Measurements from ENCODE around the gene RPS28. TPM values are rescaled to one million over a fixed set of nuclear protein-coding genes. Genes with fewer than 3 reads are reported as not detected.
"Not testable (repeated sequence)": the region's sequence is repeated elsewhere in the genome, so short reads cannot be mapped to it uniquely, and the experiment has no call there.

Gene RPS28
- 1,155 and 2,638 TPM in 2 replicates for total RNA-seq (2014; rRNA removed; shearing (Covaris generic); ENCODE audit: low replicate concordance)

DNA sequence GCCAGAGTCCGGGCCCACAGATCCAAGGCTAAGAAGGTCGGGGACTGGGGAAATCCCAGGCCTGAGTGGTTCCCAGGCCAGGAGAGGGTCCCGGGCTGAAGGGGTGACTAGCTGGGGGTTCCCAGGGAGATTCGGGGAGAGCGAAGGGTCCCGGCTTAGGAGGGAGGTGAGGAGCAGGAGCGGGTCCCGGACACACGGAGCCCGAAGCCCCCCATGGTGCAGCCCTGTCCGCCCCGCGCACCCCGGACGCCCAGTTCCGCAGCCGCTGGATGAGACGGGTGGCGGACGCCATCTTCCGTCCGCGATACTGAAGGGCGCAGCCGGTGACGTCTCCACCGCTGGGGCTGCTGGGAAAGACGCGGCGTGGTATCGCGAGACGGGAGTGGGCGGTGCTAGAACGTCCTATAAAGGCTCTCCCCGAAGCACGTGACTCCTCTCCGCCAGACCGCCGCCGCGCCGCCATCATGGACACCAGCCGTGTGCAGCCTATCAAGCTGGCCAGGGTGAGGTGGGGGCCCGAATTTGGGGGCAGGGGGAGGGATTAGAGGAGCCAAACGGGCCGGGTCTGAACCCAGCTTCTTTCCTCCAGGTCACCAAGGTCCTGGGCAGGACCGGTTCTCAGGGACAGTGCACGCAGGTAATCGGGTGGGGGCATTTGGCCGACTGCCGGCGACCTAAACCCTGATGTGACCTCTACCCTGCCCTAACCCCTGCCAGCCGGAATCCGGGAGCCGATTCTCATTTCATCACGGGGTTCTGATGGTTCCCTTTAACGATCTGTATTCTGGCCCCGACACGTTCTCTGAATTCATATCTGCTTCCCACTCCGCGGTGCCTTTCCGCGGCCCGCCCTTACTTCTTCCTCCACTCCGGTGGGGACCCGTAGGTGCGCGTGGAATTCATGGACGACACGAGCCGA, at the start of gene RPS28, which contains the start of gene NDUFA7:
RPS28 (plus strand) TSS at position 430 of the 919 bp plus-strand sequence; CDS start at position 465, 35 bp downstream.
NDUFA7 (minus strand) TSS at position 309 of the 919 bp plus-strand sequence; CDS start at position 292, 17 bp downstream.
- Histone ChIP-seq H4K20me1 (ENCODE audit: insufficient read depth, low read depth, low read length) (peaks cover 19% of the 10 kb centered on the region), H3K27ac (ENCODE audit: low read length) (peak within 1 kb of the TSS; percentile 32; the same call in 1 of the 2 replicates), H3K36me3 (ENCODE audit: insufficient read depth, low read length) (peaks cover 19% of the 10 kb centered on the region), H3K4me3 (ENCODE audit: low read length) (peak within 1 kb of the TSS; percentile 98), H3K4me2 (ENCODE audit: low read depth, low read length, poor library complexity, severe bottlenecking) (peak within 1 kb of the TSS; percentile 94), H3K9ac (ENCODE audit: low read length) (peak within 1 kb of the TSS; percentile 97), H3K79me2 (ENCODE audit: low read length) (peaks cover 42% of the 10 kb centered on the region), H3K27me3 (ENCODE audit: low read length) (no peaks in the 10 kb centered on the region), H3K4me1 (ENCODE audit: low read length) (peaks cover 40% of the 10 kb centered on the region), H3K9me2 (replicated peaks; ENCODE audit: insufficient read depth, low read length) (no peaks in the 10 kb centered on the region), H2AFZ (ENCODE audit: low read length) (peak within 1 kb of the TSS; percentile 17; the same call in 1 of the 2 replicates), H3K9me3 (ENCODE audit: low read length) (no peaks in the 10 kb centered on the region)
- peak; percentile 99 for DNase-seq

DNA sequence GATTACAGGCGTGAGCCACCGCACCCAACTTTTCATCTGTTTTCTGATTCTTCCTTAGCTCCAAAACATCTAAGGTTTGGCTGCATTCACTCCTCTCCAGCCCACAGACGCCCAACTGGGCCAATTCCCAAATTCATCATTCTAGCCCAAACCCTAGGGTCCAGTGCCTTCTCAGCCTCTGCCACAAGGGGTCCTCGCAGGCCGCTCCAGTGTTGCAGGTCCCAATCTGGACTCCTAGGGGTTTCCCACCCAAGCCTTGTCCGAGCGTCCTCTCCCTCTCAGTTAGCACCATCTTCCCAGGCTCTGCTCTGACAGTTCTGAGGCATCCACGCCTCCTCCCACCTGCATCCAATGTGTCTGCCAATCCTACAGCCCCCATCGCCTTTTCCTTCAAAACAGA, 44.8 kb upstream of the RPS28 start:
- not testable (repeated sequence) for H3K36me3 ChIP-seq (ENCODE audit: insufficient read depth, low read length); H3K9ac ChIP-seq (ENCODE audit: low read length)

DNA sequence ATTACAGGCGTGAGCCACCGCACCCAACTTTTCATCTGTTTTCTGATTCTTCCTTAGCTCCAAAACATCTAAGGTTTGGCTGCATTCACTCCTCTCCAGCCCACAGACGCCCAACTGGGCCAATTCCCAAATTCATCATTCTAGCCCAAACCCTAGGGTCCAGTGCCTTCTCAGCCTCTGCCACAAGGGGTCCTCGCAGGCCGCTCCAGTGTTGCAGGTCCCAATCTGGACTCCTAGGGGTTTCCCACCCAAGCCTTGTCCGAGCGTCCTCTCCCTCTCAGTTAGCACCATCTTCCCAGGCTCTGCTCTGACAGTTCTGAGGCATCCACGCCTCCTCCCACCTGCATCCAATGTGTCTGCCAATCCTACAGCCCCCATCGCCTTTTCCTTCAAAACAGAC, 30.0 kb upstream of the RPS28 start:
- not testable (repeated sequence) for H3K27me3 ChIP-seq (ENCODE audit: low read length); H4K20me1 ChIP-seq (ENCODE audit: insufficient read depth, low read depth, low read length); H3K9ac ChIP-seq (ENCODE audit: low read length); H3K79me2 ChIP-seq (ENCODE audit: low read length); H3K9me3 ChIP-seq (ENCODE audit: low read length); DNase-seq; H3K4me3 ChIP-seq (ENCODE audit: low read length); H2AFZ ChIP-seq (ENCODE audit: low read length); H3K36me3 ChIP-seq (ENCODE audit: insufficient read depth, low read length); H3K27ac ChIP-seq (ENCODE audit: low read length); H3K4me1 ChIP-seq (ENCODE audit: low read length); H3K9me2 ChIP-seq (replicated peaks; ENCODE audit: insufficient read depth, low read length); H3K4me2 ChIP-seq (ENCODE audit: low read depth, low read length, poor library complexity, severe bottlenecking)

More for the DNA sequence above, 44.8 kb upstream of the RPS28 start:
- not testable (repeated sequence) for DNase-seq; H3K9me2 ChIP-seq (replicated peaks; ENCODE audit: insufficient read depth, low read length); H3K27me3 ChIP-seq (ENCODE audit: low read length); H3K9me3 ChIP-seq (ENCODE audit: low read length); H3K4me2 ChIP-seq (ENCODE audit: low read depth, low read length, poor library complexity, severe bottlenecking); H3K4me3 ChIP-seq (ENCODE audit: low read length); H4K20me1 ChIP-seq (ENCODE audit: insufficient read depth, low read depth, low read length); H3K79me2 ChIP-seq (ENCODE audit: low read length); H3K27ac ChIP-seq (ENCODE audit: low read length); H2AFZ ChIP-seq (ENCODE audit: low read length); H3K4me1 ChIP-seq (ENCODE audit: low read length)

DNA sequence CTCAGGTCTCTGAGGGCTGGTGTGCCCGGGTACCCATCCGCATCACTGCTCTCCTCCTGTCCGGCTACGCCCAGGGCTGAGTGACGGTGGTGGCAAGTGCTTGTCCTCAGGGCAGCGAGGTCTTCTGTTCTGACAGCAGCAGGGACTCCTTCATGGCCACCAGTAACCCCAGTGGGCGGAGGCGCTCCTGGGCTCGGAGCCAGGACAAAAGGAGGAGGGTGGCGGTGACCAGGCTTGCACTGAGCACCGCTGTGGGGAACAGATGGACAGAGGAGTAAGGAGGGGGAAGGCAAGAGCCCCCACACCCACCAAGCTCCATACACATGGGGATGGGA, 19.0 kb upstream of the RPS28 start:
- Histone ChIP-seq H3K36me3 (ENCODE audit: insufficient read depth, low read length) (0 out of 2 replicates have a peak, but pooled peaks cover 7% of the 10 kb centered on the region), H3K4me1 (ENCODE audit: low read length) (peaks cover 11% of the 10 kb centered on the region), H3K9ac (ENCODE audit: low read length) (no peak overlapping the region), H4K20me1 (ENCODE audit: insufficient read depth, low read depth, low read length) (peaks cover 12% of the 10 kb centered on the region; the same call in 1 of the 2 replicates), H3K9me3 (ENCODE audit: low read length) (no peaks in the 10 kb centered on the region), H3K4me3 (ENCODE audit: low read length) (no peak overlapping the region), H3K9me2 (replicated peaks; ENCODE audit: insufficient read depth, low read length) (no peaks in the 10 kb centered on the region), H3K4me2 (ENCODE audit: low read depth, low read length, poor library complexity, severe bottlenecking) (no peak overlapping the region), H3K27me3 (ENCODE audit: low read length) (no peaks in the 10 kb centered on the region), H2AFZ (ENCODE audit: low read length) (no peak overlapping the region), H3K27ac (ENCODE audit: low read length) (no peak overlapping the region), H3K79me2 (ENCODE audit: low read length) (peaks cover 23% of the 10 kb centered on the region)
- DNase-seq = no peak

DNA sequence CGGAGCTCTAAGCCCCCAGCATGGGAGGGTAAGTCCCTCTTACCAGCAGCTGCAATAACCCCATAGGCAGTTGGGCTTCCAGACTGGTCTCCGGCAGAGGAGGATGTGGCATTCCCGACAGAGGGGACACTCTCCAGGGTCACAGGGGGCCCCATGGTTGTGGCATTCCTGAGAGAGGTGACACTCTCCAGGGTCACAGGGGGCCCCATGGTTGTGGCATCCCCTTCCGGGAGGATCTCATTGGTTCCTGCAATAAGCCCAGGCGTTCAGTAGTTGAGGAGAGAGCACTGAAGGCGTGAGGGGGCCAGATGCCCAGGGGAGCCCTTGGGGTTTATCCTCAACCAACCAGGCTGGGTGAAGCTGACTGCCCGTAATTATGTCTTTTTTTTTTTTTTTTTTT, 18.6 kb upstream of the RPS28 start:
- Histone ChIP-seq H4K20me1 (ENCODE audit: insufficient read depth, low read depth, low read length) (peaks cover 12% of the 10 kb centered on the region; the same call in 1 of the 2 replicates), H2AFZ (ENCODE audit: low read length) (no peak overlapping the region), H3K9ac (ENCODE audit: low read length) (no peak overlapping the region), H3K79me2 (ENCODE audit: low read length) (peaks cover 27% of the 10 kb centered on the region), H3K4me3 (ENCODE audit: low read length) (no peak overlapping the region), H3K4me1 (ENCODE audit: low read length) (peaks cover 16% of the 10 kb centered on the region), H3K4me2 (ENCODE audit: low read depth, low read length, poor library complexity, severe bottlenecking) (no peak overlapping the region), H3K27ac (ENCODE audit: low read length) (no peak overlapping the region), H3K27me3 (ENCODE audit: low read length) (no peaks in the 10 kb centered on the region), H3K36me3 (ENCODE audit: insufficient read depth, low read length) (0 out of 2 replicates have a peak, but pooled peaks cover 7% of the 10 kb centered on the region), H3K9me3 (ENCODE audit: low read length) (no peaks in the 10 kb centered on the region), H3K9me2 (replicated peaks; ENCODE audit: insufficient read depth, low read length) (no peaks in the 10 kb centered on the region)
- DNase-seq = no peak

DNA sequence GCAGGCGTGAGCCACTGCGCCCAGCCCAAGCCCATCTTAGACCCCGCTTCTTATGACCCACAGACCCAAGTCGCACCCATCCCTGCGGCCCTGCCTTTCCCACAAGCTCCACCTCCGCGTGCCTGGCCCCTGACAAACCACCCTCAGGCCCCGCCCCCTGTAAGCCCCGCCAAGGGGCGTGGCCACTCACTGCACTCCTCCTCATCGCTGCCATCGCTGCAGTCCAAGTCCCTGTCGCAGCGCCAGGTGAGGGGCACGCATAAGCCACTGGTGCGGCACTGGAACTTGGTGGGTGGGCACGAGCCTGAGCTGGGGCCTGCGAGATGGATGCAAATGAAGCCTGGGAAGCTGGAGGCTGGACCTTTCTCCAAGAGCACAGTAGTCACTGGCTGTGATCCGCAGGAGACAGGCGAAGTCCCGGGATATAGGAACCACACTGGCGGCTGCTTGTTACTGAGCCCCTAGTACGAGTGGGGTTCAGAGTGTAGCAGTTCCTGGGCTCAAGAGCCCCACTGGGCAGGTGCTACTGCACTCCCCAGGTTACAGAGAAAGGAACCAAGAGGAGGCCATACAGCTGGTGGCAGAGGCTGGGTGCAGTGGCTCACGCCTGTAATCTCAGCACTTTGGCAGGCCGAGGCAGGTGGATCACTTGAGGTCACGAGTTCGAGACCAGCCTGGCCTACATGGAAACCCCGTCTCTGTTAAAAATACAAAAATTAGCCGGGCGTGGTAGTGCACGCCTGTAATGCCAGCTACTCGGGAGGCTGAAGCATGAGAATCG, 16.3 kb upstream of the RPS28 start:
- no peak overlapping the region for H3K27ac ChIP-seq (ENCODE audit: low read length)
- no peak overlapping the region for H3K4me2 ChIP-seq (ENCODE audit: low read depth, low read length, poor library complexity, severe bottlenecking)

DNA sequence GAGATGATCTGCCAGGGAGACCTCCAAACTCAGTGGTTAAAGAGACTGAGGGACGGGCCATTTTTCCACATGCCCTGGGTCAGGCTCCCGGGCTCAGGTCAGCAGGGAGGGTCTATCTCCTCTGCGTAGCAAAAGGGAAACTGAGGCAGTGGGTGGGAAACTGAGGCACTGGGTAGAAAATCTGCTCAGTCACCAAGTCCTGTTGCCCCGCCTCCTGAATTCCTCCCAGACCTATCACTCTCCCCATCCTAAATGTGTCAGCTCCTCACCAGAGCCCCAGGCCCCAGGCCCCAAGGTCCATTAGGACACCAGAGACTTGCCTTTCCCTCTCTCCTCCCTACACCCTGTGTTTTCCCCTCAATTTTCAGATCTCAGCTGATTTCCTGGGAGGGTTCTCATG, 15.5 kb upstream of the RPS28 start:
- H2AFZ ChIP-seq (ENCODE audit: low read length) = no peak overlapping the region
- H3K79me2 ChIP-seq (ENCODE audit: low read length) = peaks cover 29% of the 10 kb centered on the region
- H4K20me1 ChIP-seq (ENCODE audit: insufficient read depth, low read depth, low read length) = peaks cover 12% of the 10 kb centered on the region; the same call in 1 of the 2 replicates
- no peaks in the 10 kb centered on the region for H3K27me3 ChIP-seq (ENCODE audit: low read length)
- H3K4me3 ChIP-seq (ENCODE audit: low read length) = no peak overlapping the region
- no peak overlapping the region for H3K9ac ChIP-seq (ENCODE audit: low read length)
- no peak for DNase-seq
- no peaks in the 10 kb centered on the region for H3K9me3 ChIP-seq (ENCODE audit: low read length)
- H3K9me2 ChIP-seq (replicated peaks; ENCODE audit: insufficient read depth, low read length) = no peaks in the 10 kb centered on the region
- 0 out of 2 replicates have a peak, but pooled peaks cover 7% of the 10 kb centered on the region for H3K36me3 ChIP-seq (ENCODE audit: insufficient read depth, low read length)
- H3K27ac ChIP-seq (ENCODE audit: low read length) = no peak overlapping the region
- H3K4me1 ChIP-seq (ENCODE audit: low read length) = peaks cover 25% of the 10 kb centered on the region
- peak overlapping the region; percentile 76 for H3K4me2 ChIP-seq (ENCODE audit: low read depth, low read length, poor library complexity, severe bottlenecking)

More for the DNA sequence above, 16.3 kb upstream of the RPS28 start:
- Histone ChIP-seq H3K79me2 (ENCODE audit: low read length) (peaks cover 29% of the 10 kb centered on the region), H3K36me3 (ENCODE audit: insufficient read depth, low read length) (0 out of 2 replicates have a peak, but pooled peaks cover 7% of the 10 kb centered on the region), H3K4me3 (ENCODE audit: low read length) (no peak overlapping the region), H3K9me2 (replicated peaks; ENCODE audit: insufficient read depth, low read length) (no peaks in the 10 kb centered on the region), H4K20me1 (ENCODE audit: insufficient read depth, low read depth, low read length) (peaks cover 12% of the 10 kb centered on the region; the same call in 1 of the 2 replicates), H3K4me1 (ENCODE audit: low read length) (peaks cover 25% of the 10 kb centered on the region), H2AFZ (ENCODE audit: low read length) (no peak overlapping the region), H3K9ac (ENCODE audit: low read length) (no peak overlapping the region), H3K27me3 (ENCODE audit: low read length) (no peaks in the 10 kb centered on the region), H3K9me3 (ENCODE audit: low read length) (no peaks in the 10 kb centered on the region)
- DNase-seq = peak; percentile 65
